PFSK-1 (cell line): Measurements from ENCODE around the gene NRCAM.

Experiments
- FOXP2 ChIP-seq: optimal IDR thresholded peaks from 2 replicates; pipeline ENCODE3; 2011; ENCODE audit warnings: borderline replicate concordance, control low read depth, inconsistent platforms; ENCODE audit not compliant: insufficient read depth; ENCODE audit errors: extremely low read length, extremely low read depth
- POLR2AphosphoS5 ChIP-seq: IDR thresholded peaks from 2 replicates; pipeline ENCODE4 v1.6.1; 2012; ENCODE audit warnings: low read depth, mild to moderate bottlenecking, control low read depth, low read length, moderate library complexity
- REST ChIP-seq, 2 experiments: IDR thresholded peaks; 2 replicates each; pipeline versions ENCODE4 v1.6.1 to v1.8.0; 2011 to 2012; ENCODE audit warnings: low read depth in 2 of 2, low read length in 2 of 2, control low read depth in 1 of 2, inconsistent platforms in 1 of 2, mild to moderate bottlenecking in 1 of 2, moderate library complexity in 1 of 2; ENCODE audit not compliant: insufficient read depth in 1 of 2
- SIN3A ChIP-seq: IDR thresholded peaks from 2 replicates; pipeline ENCODE4 v1.6.1; 2012; ENCODE audit warnings: mild to moderate bottlenecking, low read length, moderate library complexity, borderline replicate concordance; ENCODE audit not compliant: insufficient read depth
- TAF1 ChIP-seq: IDR thresholded peaks from 2 replicates; pipeline ENCODE4 v1.6.1; 2012; ENCODE audit warnings: low read length, control low read depth, borderline replicate concordance; ENCODE audit not compliant: insufficient read depth

GRCh38 chr7:108200326-108200725 lies 255.9 kb downstream of the NRCAM start:
- TF ChIP-seq TAF1 (no peak), REST (IDR thresholded peaks at IDR 0.05; ENCODE audit: insufficient read depth in 1 of 2, low read depth in 2 of 2, low read length in 2 of 2) (no peak), SIN3A (no peak), POLR2AphosphoS5 (no peak), FOXP2 (no peak)
